NCI-H524 (cell line): ENCODE data around the gene DYRK1B.
A peak's percentile ranks its signal among the peaks of the same experiment; 100 is the strongest.
"Not testable (repeated sequence)": the region's sequence is repeated elsewhere in the genome, so short reads cannot be mapped to it uniquely, and the experiment has no call there.

Source experiments
- DNase-seq, 2 experiments: peaks; one replicate each; lab custom pipeline; 2025; lab: John Stamatoyannopoulos, UW

DYRK1B gene

GRCh38 chr19:39833464-39834286 is at the start of gene DYRK1B:
DYRK1B (minus strand) TSS chr19:39834162; CDS start chr19:39831867, 2,295 bp downstream.
- peak; percentile 96 to 99 for DNase-seq

- not testable (repeated sequence) for DNase-seq
Measured at GRCh38 chr19:39882645-39883044, 48.7 kb upstream of the DYRK1B start.

DNA sequence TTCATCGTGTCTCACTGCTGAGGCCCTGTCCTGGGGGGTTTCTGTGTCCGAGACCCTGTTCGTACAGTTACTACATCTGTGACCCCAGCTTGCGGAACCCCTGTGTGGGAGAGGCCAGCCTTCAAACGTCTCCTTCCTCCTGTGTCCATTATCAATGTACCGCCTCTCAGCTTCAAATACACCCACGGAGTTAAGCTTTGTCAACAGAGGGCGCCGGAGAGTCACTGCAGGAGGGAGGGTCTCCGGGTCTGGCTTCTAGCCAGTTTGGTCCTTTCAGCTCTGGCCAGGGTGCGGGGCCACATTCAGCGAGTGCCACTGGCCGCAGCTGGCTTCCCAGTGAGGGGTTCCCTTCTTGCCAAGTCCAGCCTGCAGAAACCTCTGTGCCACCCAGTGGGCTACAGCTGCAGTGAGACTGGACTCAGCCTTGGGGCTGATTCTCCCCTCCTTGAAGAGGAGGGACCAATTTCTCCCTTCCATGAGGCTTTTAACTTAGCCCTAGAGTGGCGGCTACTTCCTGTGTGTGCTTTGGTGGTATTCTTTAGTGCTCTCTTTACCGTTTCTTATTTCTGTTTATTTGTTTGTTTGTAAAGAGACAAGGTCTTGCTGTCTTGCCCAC is 47.6 kb upstream of the DYRK1B start:
- peak in 1 of 2 experiments; percentile 48 for DNase-seq

DNA sequence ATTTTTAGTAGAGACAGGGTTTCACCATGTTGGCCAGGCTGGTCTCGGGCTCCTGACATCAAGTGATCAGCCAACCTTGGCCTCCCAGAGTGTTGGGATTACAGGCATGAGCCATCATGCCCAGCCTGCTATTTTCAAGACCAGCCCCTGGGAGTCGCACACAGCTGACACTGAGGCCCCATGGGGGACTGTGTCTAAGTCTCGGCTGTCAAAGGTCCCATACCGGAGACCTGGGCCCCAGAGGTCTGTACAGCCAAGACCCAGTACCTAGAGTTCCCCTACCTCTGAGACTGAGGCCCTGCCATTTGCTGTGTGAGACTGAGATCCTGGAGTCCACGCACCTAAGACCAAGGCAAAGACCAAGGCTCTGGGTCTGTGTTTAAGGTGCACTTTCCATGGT is 46.3 kb upstream of the DYRK1B start:
- DNase-seq = not testable (repeated sequence)

GRCh38 chr19:39879796-39880195 is 45.8 kb upstream of the DYRK1B start:
- DNase-seq = not testable (repeated sequence)

- not testable (repeated sequence) for DNase-seq
Measured at GRCh38 chr19:39878866-39879265, 44.9 kb upstream of the DYRK1B start.

GRCh38 chr19:39878398-39878797 is 44.4 kb upstream of the DYRK1B start:
- DNase-seq = no peak

GRCh38 chr19:39877982-39878381 is 44.0 kb upstream of the DYRK1B start:
- DNase-seq = not testable (repeated sequence)

GRCh38 chr19:39877488-39877887 is 43.5 kb upstream of the DYRK1B start:
- DNase-seq = not testable (repeated sequence)

GRCh38 chr19:39876486-39876885 is 42.5 kb upstream of the DYRK1B start:
- not testable (repeated sequence) for DNase-seq

DNA sequence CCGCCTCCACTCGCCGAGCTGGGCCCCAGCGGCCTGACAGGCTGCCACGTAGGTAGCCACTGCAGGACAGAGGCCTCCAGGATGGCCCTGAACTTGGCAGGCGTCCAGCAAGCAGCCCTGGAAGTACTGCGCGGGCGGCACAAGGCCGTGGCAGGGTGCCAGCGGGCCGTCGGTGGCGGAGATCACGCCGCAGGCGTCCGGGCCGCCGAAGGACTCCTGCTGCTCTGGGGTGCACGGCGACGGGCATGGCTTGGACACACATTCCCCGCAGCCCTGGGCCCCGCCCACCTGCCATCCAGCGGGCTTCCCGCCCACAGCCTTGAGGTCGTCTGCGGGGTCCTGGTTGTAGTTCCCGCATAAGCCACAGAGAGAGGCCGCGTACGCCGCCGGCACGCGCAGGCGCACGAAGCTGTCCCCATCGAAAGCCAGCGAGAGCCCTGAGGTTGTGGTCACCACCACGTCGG is 41.5 kb upstream of the DYRK1B start:
- not testable (repeated sequence) for DNase-seq

DNA sequence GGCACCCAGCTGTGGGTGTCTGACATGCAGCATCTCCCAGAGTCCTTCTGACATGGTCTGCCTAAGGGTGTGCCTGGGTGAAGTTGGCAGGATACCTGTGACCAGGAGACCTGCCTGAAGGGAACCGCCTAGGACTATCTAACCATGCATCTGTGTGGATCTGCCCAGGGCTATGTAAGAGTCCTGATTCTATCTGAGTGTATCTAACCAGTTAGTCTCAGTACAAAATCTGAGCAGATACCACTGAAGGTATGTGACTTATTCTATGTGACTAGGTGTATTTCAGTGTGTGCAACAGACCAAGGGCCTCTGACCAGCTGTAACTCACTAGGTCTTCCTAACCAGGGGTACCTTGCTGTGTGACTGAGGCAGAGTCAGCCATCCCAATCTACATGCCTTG is 40.4 kb upstream of the DYRK1B start:
- DNase-seq = no peak

DNA sequence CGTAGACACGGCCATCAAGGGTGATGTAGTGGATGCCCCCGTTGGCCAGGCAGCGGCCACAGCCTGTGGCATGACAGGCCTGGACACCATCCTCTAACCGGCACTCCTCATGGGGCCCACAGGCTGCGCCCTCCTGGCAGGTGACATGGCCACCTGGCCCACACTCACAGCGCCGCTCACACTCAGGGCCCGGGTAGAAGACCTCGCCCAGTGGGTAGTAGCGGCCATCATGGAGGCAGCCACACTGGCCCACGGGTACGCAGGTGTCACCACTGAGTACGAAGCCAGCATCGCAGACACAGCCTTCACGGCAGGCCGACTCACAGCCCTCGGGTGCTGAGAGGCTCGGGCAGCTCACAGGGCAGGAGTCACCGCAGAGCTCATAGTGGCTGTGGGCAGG is 39.4 kb upstream of the DYRK1B start:
- no peak for DNase-seq

DNA sequence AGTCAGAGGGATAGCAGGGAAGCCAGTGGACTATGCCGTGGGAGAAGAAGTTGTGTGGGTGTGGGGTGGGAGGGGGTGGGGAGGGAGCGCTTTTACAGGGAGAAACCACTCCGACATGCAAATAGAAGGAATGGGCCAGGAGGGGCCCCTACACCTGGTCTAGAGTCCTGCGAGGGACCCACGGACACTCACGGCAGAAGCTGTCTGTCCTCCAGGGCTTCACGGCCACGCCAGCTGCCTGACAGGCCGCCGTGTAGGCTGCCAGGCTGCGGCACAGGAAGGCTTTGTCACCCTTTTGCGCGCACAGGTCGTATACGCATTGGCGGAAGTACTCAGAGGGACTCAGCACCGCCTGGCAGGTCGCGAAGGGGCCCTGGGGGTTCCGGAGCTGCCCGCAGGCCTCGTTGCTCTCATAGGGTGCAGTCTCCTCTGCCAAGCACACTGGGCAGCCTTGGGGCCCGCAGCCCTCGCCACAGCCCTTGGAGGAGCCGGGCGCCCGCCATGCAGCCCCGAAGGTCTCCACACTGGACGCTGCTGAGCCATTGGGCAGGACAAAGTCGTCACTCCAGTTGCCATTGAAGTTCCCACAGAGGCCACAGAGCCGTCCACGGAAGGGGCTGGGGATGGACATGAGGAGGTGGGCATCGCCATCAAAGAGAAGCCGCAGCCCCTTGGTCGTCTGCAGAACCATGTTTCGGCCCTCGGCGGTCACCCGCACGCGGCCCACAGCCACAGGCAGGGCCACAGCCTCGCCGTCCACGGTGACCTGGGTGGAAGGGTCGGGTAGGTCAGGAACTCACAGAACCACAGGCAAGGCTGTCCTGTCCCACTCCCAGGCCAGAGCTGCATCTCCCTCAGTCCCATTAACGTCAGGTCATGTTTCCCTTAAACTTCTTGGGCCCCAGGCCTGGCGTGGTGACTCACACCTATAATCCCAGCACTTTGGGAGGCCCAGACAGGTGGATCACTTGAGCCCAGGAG is 38.2 kb upstream of the DYRK1B start:
- no peak for DNase-seq

- no peak for DNase-seq
Measured at GRCh38 chr19:39871362-39871761, 37.4 kb upstream of the DYRK1B start.

DNA sequence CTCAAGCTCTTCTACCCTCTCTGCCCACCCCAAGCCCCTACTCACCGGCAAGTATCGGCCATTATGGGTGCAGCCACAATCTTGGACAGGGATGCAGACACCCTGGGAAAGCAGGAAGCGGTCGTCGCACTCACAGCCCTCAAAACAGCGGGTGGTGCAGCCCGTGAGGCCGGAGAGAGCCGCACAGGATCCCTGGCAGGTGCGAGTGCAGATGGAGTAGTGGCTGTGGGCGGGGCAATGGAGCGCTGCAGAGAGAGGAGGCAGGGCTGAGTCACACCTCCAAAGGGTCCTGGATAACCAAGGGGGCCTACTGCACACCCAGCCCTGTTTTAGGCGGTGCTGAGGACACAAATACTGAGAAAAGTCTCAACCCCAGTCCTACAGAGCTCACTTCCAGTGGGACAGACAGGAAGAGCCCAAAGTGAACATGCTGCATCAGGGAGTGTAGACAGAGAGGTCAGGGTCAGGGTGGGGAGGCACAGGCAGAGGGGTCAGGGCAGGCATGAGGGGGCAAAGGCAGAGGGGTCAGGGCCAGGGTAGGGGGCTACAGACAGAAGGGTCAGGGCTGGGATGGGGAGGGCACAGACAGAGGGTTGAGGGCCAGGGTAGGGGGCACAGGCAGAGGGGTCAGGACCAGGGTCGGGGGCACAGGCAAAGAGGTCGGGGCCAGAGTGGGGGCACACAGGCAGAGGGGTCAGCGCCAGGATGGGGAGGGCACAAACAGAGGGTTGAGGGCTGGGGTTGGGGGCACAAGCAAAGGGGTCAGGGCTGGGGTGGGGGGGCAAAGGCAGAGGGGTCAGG is 36.4 kb upstream of the DYRK1B start:
- DNase-seq = peak; percentile 77 to 85

DNA sequence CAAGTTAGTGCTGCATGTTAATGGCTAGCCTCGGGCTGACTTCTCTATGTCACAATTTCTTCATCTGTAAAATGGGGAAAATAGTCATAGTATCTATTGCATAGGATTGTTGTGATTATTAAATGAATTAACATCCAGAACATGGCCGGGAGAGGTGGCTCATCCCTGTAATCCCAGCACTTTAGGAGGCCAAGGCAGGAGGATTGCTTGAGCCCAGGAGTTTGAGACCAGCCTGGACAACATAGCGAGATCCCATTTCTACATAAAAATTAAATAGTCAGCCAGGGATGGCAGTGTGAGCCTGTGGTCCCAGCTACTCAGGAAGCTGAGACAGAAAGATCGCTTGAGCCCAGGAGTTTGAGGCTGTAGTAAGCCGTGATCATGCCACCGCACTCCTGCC is 34.0 kb upstream of the DYRK1B start:
- no peak for DNase-seq

DNA sequence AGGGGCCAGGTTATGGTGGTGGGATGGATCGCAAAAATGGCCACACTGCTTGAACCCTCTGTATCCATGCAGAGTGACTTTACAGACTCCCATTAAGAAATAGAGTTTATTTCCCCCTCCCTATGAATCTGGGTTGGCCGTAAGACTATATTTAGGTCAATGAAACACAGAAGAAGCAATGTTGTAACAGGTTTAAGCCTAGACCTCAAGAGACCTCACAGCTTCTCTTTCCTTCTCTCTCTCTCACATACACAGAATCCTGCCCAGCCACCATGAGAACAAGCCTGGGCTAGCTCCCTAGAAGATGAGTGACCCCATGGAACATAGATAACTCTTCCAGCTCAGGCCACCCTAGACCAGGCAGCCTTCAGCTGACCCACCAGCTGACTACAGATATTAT is 33.2 kb upstream of the DYRK1B start:
- DNase-seq = no peak

DNA sequence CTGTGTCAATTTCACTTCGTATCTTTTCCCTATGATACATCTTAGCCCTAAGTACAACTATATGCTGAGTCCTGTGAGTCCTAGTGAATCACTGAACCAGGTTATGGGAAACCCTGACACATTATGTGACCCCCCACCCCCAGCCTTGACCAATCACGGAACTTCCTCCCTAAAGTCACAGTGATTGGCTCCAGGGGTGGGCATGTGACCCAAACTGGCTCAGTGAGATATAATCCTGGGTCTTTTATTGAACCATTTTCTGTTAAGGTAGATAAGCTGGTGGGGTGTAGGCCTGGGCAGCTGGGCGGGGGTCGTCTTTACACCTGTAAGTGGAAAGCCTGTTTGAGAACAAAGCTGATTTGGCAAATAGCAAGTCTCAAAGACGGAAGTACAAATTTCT is 32.0 kb upstream of the DYRK1B start:
- no peak for DNase-seq

DNA sequence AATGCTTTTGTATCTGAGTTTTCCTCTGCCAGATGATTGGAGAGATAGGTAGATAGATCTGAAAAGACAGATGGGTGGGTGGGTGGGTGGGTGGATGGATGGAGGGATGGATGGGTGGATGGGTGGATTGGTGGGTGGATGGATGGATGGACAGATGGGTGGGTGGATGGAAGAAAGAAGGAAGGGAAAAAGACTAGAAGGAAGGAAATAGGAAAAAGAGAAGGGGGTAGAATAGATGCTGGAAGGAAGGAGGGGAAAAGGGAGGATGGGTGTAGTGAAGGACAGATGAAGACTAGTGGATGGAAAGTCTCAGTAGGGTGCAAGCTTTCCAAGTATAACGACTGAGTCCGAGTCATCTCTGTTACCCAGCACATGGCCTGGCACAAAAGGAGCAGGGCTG is 31.2 kb upstream of the DYRK1B start:
- no peak for DNase-seq

- DNase-seq = no peak
Measured at GRCh38 chr19:39864118-39864517, 30.2 kb upstream of the DYRK1B start.
